HL-60 (cell line): Measurements from ENCODE around the gene DTNBP1.

Experiments used
- DNase-seq, 2 experiments: peaks; one replicate each; pipeline ENCODE4 v3.0.0-alpha.2; 2010 to 2020; ENCODE audit warnings: low read depth in 1 of 2, low spot score in 1 of 2
- H3K27ac ChIP-seq: fragments of 250-450 bp; sonication (Bioruptor Pico); replicated peaks from 2 replicates; pipeline ENCODE4 v1.5.1; 2020; ENCODE audit warnings: mild to moderate bottlenecking, moderate library complexity
- H3K27me3 ChIP-seq: fragments of 250-450 bp; sonication (Bioruptor Pico); 2 replicates; pipeline ENCODE4 v1.5.1; 2021; ENCODE audit warnings: mild to moderate bottlenecking, moderate library complexity; ENCODE audit not compliant: insufficient read depth, poor library complexity, severe bottlenecking
- H3K4me3 ChIP-seq: replicated peaks from 2 replicates; pipeline ENCODE4 v1.5.1; 2011; ENCODE audit warnings: mild to moderate bottlenecking, control low read depth, low read length; ENCODE audit not compliant: insufficient read depth
- GABPA ChIP-seq: IDR thresholded peaks from 2 replicates; pipeline ENCODE4 v1.6.1; 2012; ENCODE audit warnings: low read depth
- POLR2AphosphoS5 ChIP-seq: IDR thresholded peaks from 2 replicates; pipeline ENCODE4 v1.6.1; 2012; ENCODE audit warnings: low read depth
- SPI1 ChIP-seq: IDR thresholded peaks from 2 replicates; pipeline ENCODE4 v1.6.1; 2012; ENCODE audit warnings: low read depth, mild to moderate bottlenecking, borderline replicate concordance
- TF ChIP-seq, protein P1 (sequence below): IDR thresholded peaks from 2 replicates; pipeline ENCODE4 v1.6.1; 2012; ENCODE audit warnings: low read depth; ENCODE audit not compliant: insufficient replicate concordance
- TF ChIP-seq, protein P2 (sequence below): IDR thresholded peaks from one replicate; pipeline ENCODE4 v1.5.1; 2011; ENCODE audit warnings: low read length, control low read depth, inconsistent platforms; ENCODE audit not compliant: insufficient read depth

DTNBP1 gene

DNA sequence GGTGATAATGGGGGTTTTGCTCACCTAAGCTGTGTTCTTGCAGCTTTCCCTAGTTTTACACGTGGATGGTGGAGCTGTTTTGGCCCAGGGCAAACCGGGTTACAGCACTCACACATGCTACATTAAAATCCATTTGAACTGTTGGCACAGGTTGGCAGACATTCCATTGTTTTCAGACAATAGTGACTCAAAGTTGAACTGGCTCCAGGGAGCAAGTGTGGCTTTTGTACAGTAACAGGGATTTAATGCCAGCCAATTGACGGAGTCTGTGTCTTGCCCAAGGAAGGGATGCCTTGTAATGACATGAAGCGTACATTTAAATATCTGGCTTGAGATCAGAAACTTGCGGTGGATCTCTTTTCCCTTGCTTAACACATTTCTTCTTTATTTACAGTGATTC is 183.1 kb downstream of the DTNBP1 start:
- Histone ChIP-seq H3K27ac (no peak overlapping the region), H3K27me3 (no peaks in the 10 kb centered on the region), H3K4me3 (no peak overlapping the region)
- no peak for DNase-seq
- TF ChIP-seq POLR2AphosphoS5, result no peak
- TF ChIP-seq, protein P1, sequence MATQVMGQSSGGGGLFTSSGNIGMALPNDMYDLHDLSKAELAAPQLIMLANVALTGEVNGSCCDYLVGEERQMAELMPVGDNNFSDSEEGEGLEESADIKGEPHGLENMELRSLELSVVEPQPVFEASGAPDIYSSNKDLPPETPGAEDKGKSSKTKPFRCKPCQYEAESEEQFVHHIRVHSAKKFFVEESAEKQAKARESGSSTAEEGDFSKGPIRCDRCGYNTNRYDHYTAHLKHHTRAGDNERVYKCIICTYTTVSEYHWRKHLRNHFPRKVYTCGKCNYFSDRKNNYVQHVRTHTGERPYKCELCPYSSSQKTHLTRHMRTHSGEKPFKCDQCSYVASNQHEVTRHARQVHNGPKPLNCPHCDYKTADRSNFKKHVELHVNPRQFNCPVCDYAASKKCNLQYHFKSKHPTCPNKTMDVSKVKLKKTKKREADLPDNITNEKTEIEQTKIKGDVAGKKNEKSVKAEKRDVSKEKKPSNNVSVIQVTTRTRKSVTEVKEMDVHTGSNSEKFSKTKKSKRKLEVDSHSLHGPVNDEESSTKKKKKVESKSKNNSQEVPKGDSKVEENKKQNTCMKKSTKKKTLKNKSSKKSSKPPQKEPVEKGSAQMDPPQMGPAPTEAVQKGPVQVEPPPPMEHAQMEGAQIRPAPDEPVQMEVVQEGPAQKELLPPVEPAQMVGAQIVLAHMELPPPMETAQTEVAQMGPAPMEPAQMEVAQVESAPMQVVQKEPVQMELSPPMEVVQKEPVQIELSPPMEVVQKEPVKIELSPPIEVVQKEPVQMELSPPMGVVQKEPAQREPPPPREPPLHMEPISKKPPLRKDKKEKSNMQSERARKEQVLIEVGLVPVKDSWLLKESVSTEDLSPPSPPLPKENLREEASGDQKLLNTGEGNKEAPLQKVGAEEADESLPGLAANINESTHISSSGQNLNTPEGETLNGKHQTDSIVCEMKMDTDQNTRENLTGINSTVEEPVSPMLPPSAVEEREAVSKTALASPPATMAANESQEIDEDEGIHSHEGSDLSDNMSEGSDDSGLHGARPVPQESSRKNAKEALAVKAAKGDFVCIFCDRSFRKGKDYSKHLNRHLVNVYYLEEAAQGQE, result no peak
- TF ChIP-seq, protein P2, sequence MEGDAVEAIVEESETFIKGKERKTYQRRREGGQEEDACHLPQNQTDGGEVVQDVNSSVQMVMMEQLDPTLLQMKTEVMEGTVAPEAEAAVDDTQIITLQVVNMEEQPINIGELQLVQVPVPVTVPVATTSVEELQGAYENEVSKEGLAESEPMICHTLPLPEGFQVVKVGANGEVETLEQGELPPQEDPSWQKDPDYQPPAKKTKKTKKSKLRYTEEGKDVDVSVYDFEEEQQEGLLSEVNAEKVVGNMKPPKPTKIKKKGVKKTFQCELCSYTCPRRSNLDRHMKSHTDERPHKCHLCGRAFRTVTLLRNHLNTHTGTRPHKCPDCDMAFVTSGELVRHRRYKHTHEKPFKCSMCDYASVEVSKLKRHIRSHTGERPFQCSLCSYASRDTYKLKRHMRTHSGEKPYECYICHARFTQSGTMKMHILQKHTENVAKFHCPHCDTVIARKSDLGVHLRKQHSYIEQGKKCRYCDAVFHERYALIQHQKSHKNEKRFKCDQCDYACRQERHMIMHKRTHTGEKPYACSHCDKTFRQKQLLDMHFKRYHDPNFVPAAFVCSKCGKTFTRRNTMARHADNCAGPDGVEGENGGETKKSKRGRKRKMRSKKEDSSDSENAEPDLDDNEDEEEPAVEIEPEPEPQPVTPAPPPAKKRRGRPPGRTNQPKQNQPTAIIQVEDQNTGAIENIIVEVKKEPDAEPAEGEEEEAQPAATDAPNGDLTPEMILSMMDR, result no peak
- no peak for TF ChIP-seq SPI1
- TF ChIP-seq GABPA, result no peak

DNA sequence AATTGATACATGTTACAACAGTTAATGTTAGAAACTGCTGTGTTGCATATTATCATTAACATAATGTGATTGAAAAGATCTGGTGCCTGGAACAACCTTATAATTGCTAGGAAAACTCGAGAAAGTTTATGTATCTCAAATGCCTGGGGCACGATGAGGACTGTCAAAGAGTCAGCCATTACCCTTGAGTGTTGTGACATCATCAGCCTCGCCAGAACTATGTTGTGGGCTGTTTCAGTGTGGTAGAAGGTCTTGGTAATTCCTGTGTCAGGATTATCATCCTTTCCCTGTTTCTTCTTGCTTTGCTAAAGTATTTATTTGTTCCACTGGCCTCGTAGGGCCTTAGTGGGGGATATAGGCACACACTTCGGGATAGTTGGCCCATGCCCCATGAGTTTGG is 185.1 kb downstream of the DTNBP1 start:
- TF ChIP-seq POLR2AphosphoS5, result no peak
- TF ChIP-seq SPI1, result no peak
- TF ChIP-seq GABPA, result no peak
- TF ChIP-seq, protein P2, result no peak
- TF ChIP-seq, protein P1, result no peak
- Histone ChIP-seq H3K27me3 (no peaks in the 10 kb centered on the region), H3K27ac (no peak overlapping the region), H3K4me3 (no peak overlapping the region)
- DNase-seq, result no peak

DNA sequence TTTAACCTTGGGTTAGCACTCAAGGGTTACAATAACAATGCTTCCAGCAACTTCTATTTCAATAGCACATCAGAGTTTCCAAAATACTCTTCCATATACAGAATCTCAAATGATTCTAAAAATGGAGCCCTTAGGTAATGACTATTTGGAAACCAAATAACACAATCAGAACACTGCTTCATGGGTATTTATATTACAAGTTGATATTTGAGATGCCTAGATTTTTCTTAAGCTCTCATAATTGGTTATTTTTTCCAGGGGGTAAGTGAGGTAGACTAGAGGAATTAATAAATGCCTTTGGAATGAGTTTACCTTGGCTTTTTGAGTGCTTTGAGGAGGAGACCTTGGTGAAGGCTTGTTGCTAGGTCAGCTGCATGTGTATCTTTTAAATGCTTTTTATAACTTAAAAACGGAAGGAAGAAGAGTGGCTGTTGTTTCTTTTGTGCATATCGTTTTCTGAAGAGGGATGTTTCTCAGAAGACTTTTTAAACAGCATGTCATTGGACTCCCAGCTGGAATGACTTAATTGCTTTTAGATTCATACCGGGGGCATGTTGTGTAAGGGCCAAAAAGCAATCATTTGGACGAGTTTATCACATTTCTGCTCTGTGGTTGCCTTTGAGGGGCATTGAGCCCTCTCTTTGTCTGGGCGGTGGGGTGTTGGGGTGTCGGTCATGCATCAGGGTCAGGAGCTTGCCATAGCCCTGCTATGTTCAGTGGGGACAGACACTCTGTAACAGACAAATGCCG is 186.0 kb downstream of the DTNBP1 start:
- DNase-seq, result no peak
- no peaks in the 10 kb centered on the region for H3K27me3 ChIP-seq
- no peak overlapping the region for H3K27ac ChIP-seq
- TF ChIP-seq POLR2AphosphoS5 (no peak), SPI1 (no peak), GABPA (no peak)
- TF ChIP-seq, protein P2, result no peak
- TF ChIP-seq, protein P1, result no peak
- H3K4me3 ChIP-seq, result no peak overlapping the region
